A549 (cell line): Measurements from ENCODE around the gene TNFRSF21.

Experiments
- CBX8 ChIP-seq: fragments of 200-600 bp; sonication (generic); IDR thresholded peaks from 2 replicates; pipeline ENCODE4 v1.6.1; 2016
- EP300 ChIP-seq, 2 experiments: fragments of >200 bp; sonication (Bioruptor Twin); formaldehyde crosslinking; IDR thresholded peaks; 2 replicates in 1 of 2; 3 replicates in 1 of 2; pipeline ENCODE4 v1.6.1; 2016 to 2017
- ESRRA ChIP-seq: fragments of 150-350 bp; IDR thresholded peaks from 2 replicates; pipeline ENCODE4 v1.6.1; 2014; ENCODE audit warnings: mild to moderate bottlenecking, low read length, borderline replicate concordance
- FOSL2 ChIP-seq, 2 experiments: fragments of 450-650 bp in 1 of 2; fragments of >200 bp in 1 of 2; sonication (Bioruptor Twin) in 1 of 2; formaldehyde crosslinking; IDR thresholded peaks; 2 replicates each; pipeline versions ENCODE4 v1.5.0 to v1.6.1; 2016 to 2020; ENCODE audit warnings: mild to moderate bottlenecking in 1 of 2, moderate library complexity in 1 of 2
- JUN ChIP-seq, 2 experiments: fragments of >200 bp; sonication (Bioruptor Twin); formaldehyde crosslinking; IDR thresholded peaks; 2 replicates in 1 of 2; 3 replicates in 1 of 2; pipeline ENCODE4 v1.6.1; 2016 to 2017
- JUNB ChIP-seq: fragments of >200 bp; sonication (Bioruptor Twin); formaldehyde crosslinking; IDR thresholded peaks from 2 replicates; pipeline ENCODE4 v1.6.1; 2016
- KDM1A ChIP-seq: fragments of 200-600 bp; sonication (generic); IDR thresholded peaks from 2 replicates; pipeline ENCODE4 v1.6.1; 2016; ENCODE audit warnings: low read depth, mild to moderate bottlenecking
- POLR2A ChIP-seq: IDR thresholded peaks from 2 replicates; pipeline ENCODE4 v1.6.1; 2012; ENCODE audit warnings: mild to moderate bottlenecking, low read length
- POLR2AphosphoS2 ChIP-seq: conservative IDR thresholded peaks from 2 replicates; pipeline ENCODE4 v1.6.1; 2012; ENCODE audit warnings: low read length, improper control_type of control experiment, inconsistent platforms
- RCOR1 ChIP-seq: fragments of 150-350 bp; IDR thresholded peaks from 2 replicates; pipeline ENCODE4 v1.6.1; 2014; ENCODE audit warnings: antibody characterized with exemption, low read length, low read depth
- REST ChIP-seq: fragments of 200-600 bp; sonication (generic); IDR thresholded peaks from 2 replicates; pipeline ENCODE4 v1.6.1; 2016; ENCODE audit warnings: antibody characterized with exemption, mild to moderate bottlenecking, moderate library complexity
- TF ChIP-seq, protein P1 (sequence below): fragments of >200 bp; sonication (Bioruptor Twin); formaldehyde crosslinking; IDR thresholded peaks from 3 replicates; pipeline ENCODE4 v1.5.1; 2016
- TF ChIP-seq, protein P2 (sequence below): IDR thresholded peaks from 2 replicates; pipeline ENCODE4 v1.6.1; 2012
- TF ChIP-seq, protein P3 (sequence below): IDR thresholded peaks from 2 replicates; pipeline ENCODE4 v1.6.1; 2012

DNA sequence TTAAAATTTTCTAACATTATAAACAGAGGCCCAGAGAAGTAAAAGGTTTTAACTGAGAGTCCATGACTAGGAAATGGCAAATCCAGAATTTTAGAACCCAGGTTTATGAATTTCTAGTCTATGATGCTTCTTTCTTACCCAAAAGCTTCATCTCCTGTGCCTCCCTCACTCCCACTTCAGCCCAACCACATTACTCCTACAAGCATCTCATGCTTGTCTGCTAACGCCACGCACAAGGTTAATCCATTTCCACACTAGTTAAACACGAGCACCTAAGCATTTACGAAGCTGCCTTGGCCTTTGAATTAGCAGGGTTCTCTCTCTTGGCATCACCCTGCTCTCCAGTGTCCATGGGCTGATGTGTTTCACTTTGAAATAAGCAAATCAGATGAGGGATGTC, 32.0 kb downstream of the TNFRSF21 start:
- TF ChIP-seq, protein P1, sequence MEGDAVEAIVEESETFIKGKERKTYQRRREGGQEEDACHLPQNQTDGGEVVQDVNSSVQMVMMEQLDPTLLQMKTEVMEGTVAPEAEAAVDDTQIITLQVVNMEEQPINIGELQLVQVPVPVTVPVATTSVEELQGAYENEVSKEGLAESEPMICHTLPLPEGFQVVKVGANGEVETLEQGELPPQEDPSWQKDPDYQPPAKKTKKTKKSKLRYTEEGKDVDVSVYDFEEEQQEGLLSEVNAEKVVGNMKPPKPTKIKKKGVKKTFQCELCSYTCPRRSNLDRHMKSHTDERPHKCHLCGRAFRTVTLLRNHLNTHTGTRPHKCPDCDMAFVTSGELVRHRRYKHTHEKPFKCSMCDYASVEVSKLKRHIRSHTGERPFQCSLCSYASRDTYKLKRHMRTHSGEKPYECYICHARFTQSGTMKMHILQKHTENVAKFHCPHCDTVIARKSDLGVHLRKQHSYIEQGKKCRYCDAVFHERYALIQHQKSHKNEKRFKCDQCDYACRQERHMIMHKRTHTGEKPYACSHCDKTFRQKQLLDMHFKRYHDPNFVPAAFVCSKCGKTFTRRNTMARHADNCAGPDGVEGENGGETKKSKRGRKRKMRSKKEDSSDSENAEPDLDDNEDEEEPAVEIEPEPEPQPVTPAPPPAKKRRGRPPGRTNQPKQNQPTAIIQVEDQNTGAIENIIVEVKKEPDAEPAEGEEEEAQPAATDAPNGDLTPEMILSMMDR: no peak
- TF ChIP-seq REST (no peak), JUN (IDR thresholded peaks at IDR 0.05) (no peak), POLR2A (no peak), ESRRA (no peak), EP300 (IDR thresholded peaks at IDR 0.05) (no peak), CBX8 (no peak), POLR2AphosphoS2 (no peak), KDM1A (no peak), RCOR1 (no peak), JUNB (no peak), FOSL2 (IDR thresholded peaks at IDR 0.05) (no peak), FOSL2 (CRISPR knock-in tag; IDR thresholded peaks at IDR 0.05) (no peak)
- TF ChIP-seq, protein P2, sequence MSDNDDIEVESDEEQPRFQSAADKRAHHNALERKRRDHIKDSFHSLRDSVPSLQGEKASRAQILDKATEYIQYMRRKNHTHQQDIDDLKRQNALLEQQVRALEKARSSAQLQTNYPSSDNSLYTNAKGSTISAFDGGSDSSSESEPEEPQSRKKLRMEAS: no peak
- TF ChIP-seq, protein P3, sequence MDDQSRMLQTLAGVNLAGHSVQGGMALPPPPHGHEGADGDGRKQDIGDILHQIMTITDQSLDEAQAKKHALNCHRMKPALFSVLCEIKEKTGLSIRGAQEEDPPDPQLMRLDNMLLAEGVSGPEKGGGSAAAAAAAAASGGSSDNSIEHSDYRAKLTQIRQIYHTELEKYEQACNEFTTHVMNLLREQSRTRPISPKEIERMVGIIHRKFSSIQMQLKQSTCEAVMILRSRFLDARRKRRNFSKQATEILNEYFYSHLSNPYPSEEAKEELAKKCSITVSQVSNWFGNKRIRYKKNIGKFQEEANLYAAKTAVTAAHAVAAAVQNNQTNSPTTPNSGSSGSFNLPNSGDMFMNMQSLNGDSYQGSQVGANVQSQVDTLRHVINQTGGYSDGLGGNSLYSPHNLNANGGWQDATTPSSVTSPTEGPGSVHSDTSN: no peak
